Epidermal melanocyte (primary cell): ENCODE results near the gene SOHLH2.

ENCODE experiments used
- DNase-seq: peaks from one replicate; pipeline ENCODE4 v3.0.0; 2011; ENCODE audit warnings: low spot score; ENCODE audit not compliant: insufficient read length

The SOHLH2 gene

GRCh38 chr13:36214163-36214921, at the start of gene SOHLH2:
Gene SOHLH2, minus strand, starts transcription at chr13:36214556. Its CDS starts 30 bp downstream, at chr13:36214526.
- no peak for DNase-seq

- no peak for DNase-seq
These were observed 47.6 kb upstream of the SOHLH2 start for GRCh38 chr13:36261976-36262375.

GRCh38 chr13:36261011-36261410, 46.7 kb upstream of the SOHLH2 start:
- DNase-seq, result no peak

GRCh38 chr13:36259361-36260137, 45.2 kb upstream of the SOHLH2 start:
- no peak for DNase-seq

- DNase-seq, result no peak
These were observed 44.5 kb upstream of the SOHLH2 start for GRCh38 chr13:36258831-36259230.

- DNase-seq, result no peak
These were observed 37.2 kb upstream of the SOHLH2 start for GRCh38 chr13:36251526-36251925.

GRCh38 chr13:36251017-36251416, 36.7 kb upstream of the SOHLH2 start:
- DNase-seq, result no peak

GRCh38 chr13:36248700-36249099, 34.3 kb upstream of the SOHLH2 start:
- no peak for DNase-seq

GRCh38 chr13:36244990-36245389, 30.6 kb upstream of the SOHLH2 start:
- no peak for DNase-seq

- DNase-seq, result no peak
These were observed 29.7 kb upstream of the SOHLH2 start for GRCh38 chr13:36244073-36244472.

- no peak for DNase-seq
These were observed 28.4 kb upstream of the SOHLH2 start for GRCh38 chr13:36242761-36243160.

- DNase-seq, result no peak
These were observed 16.9 kb upstream of the SOHLH2 start for GRCh38 chr13:36231236-36231635.

- no peak for DNase-seq
These were observed 10.4 kb upstream of the SOHLH2 start for GRCh38 chr13:36224730-36225129.

GRCh38 chr13:36219883-36220282, 5.5 kb upstream of the SOHLH2 start:
- no peak for DNase-seq

- no peak for DNase-seq
These were observed 3.1 kb upstream of the SOHLH2 start for GRCh38 chr13:36217456-36217855.

- DNase-seq, result no peak
These were observed 1.6 kb downstream of the SOHLH2 start for GRCh38 chr13:36212789-36213188.

GRCh38 chr13:36211567-36211966, 2.8 kb downstream of the SOHLH2 start:
- no peak for DNase-seq

- no peak for DNase-seq
These were observed 3.6 kb downstream of the SOHLH2 start for GRCh38 chr13:36210738-36211137.

- no peak for DNase-seq
These were observed 6.7 kb downstream of the SOHLH2 start for GRCh38 chr13:36207672-36208071.

- DNase-seq, result no peak
These were observed 21.1 kb downstream of the SOHLH2 start for GRCh38 chr13:36193151-36193855.

GRCh38 chr13:36192166-36192565, 22.2 kb downstream of the SOHLH2 start:
- no peak for DNase-seq

GRCh38 chr13:36190771-36191170, 23.6 kb downstream of the SOHLH2 start:
- no peak for DNase-seq
